Thyroid gland (tissue), 4 donors: ENCODE measurements around the gene ABCF1.

Experiments
- POLR2A ChIP-seq, 2 donors: fragments of 450-650 bp; IDR thresholded peaks; one replicate each; pipeline ENCODE4 v1.6.1; 2017; ENCODE audit warnings: antibody characterized with exemption in 2 of 2, mild to moderate bottlenecking in 2 of 2, moderate library complexity in 1 of 2
- TF ChIP-seq, protein P1 (sequence below), 6 experiments: fragments of 200-600 bp in 3 of 6; fragments of 450-650 bp in 3 of 6; sonication (generic) in 3 of 6; IDR thresholded peaks; one replicate each; pipeline ENCODE4 v1.5.1; 2016 to 2019; ENCODE audit warnings: antibody characterized with exemption in 6 of 6, mild to moderate bottlenecking in 2 of 6, inconsistent platforms in 1 of 6, moderate library complexity in 1 of 6

DNA sequence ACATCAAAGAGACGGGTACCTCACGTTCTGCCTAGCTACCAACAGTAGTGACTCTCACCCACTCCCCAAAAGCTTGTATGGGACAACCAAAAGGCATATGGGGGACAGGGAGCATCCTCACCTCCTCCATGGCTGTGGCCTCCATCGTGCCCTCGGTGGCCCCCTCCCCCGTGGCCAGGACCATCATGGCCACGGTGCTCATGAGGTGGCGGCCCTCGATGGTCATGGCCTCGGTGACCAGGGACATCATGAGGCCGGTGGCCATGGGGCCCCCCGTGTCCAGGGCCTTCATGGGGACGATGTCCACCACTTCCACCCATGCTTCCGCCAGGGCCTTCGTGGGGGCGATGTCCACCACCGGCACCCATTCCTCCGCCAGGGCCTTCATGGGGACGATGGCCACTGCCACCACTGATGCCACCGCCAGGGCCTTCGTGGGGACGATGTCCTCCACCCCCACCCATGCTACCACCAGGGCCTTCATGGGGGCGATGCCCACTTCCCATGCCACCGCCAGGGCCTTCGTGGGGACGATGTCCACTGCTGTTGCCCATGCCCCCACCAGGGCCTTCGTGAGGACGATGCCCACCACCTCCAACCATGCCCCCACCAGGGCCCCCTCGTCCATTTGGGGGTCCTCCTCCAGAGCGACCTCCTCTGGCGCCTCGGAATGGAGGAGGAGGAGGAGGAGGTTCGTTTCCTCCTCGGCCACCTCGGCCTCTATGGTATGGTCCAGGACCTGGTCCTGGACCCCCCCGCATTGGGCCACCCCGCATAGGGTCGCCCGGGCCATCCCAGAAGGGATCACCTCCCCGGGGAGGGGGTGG is 30.8 kb downstream of the ABCF1 start:
- TF ChIP-seq, protein P1, sequence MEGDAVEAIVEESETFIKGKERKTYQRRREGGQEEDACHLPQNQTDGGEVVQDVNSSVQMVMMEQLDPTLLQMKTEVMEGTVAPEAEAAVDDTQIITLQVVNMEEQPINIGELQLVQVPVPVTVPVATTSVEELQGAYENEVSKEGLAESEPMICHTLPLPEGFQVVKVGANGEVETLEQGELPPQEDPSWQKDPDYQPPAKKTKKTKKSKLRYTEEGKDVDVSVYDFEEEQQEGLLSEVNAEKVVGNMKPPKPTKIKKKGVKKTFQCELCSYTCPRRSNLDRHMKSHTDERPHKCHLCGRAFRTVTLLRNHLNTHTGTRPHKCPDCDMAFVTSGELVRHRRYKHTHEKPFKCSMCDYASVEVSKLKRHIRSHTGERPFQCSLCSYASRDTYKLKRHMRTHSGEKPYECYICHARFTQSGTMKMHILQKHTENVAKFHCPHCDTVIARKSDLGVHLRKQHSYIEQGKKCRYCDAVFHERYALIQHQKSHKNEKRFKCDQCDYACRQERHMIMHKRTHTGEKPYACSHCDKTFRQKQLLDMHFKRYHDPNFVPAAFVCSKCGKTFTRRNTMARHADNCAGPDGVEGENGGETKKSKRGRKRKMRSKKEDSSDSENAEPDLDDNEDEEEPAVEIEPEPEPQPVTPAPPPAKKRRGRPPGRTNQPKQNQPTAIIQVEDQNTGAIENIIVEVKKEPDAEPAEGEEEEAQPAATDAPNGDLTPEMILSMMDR (IDR thresholded peaks at IDR 0.05): no peak
- TF ChIP-seq POLR2A (IDR thresholded peaks at IDR 0.05): peak in 1 of 2 donors; percentile 20
